ENCODE measurements around the gene LARP1.
"Not testable (repeated sequence)": the region's sequence is repeated elsewhere in the genome, so short reads cannot be mapped to it uniquely, and the experiment has no call there.

The LARP1 gene

DNA sequence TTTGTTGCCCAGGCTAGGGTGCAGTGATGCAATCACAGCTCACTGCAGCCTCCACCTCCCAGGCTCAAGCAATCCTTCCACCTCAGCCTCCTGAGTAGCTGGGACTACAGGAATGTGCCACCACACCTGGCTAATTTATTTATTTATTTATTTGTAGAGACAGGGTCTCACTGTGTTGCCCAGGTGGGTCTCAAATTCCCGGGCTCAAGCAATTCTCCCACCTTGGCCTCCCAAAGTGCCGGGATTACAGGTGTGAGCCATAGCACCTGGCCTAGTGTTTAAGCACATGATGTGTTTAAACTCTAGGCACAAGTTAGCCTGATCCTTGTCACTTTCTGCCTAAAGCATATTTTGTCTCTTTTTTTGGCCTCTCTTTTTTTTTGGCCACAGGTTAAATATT lies 4.5 kb upstream of the LARP1 start:
- not testable (repeated sequence) for H2BK5ac ChIP-seq (ENCODE audit: low read depth, low read length, poor library complexity); H3K4me2 ChIP-seq (ENCODE audit: low read length); H3K23ac ChIP-seq (ENCODE audit: low read length); H3K14ac ChIP-seq (ENCODE audit: low read length); H3K27ac ChIP-seq (ENCODE audit: low read depth, low read length); H3K79me2 ChIP-seq (ENCODE audit: control insufficient read depth, insufficient read depth, low read length, poor library complexity); H3K27me3 ChIP-seq (ENCODE audit: insufficient read depth, low read length); H3K4me3 ChIP-seq (ENCODE audit: low read depth, low read length); H4K91ac ChIP-seq (ENCODE audit: low read depth, low read length); H2BK12ac ChIP-seq (ENCODE audit: low read length); H2AK5ac ChIP-seq (ENCODE audit: low read length); DNase-seq; H3K9ac ChIP-seq (ENCODE audit: low read length); H3K36me3 ChIP-seq (ENCODE audit: control insufficient read depth in 1 of 2, insufficient read depth in 2 of 2, low read length in 2 of 2); H3K4ac ChIP-seq (ENCODE audit: low read depth, low read length); H4K8ac ChIP-seq (ENCODE audit: low read depth, low read length); H3K9me3 ChIP-seq (ENCODE audit: insufficient read depth, low read depth, low read length); H2AFZ ChIP-seq (ENCODE audit: insufficient read depth, low read length, poor library complexity); H2BK120ac ChIP-seq (ENCODE audit: insufficient read depth, low read length, poor library complexity); H3K79me1 ChIP-seq (ENCODE audit: low read length); H3K18ac ChIP-seq (ENCODE audit: low read length); H4K12ac ChIP-seq (ENCODE audit: low read depth, low read length); H3K4me1 ChIP-seq (ENCODE audit: control insufficient read depth in 1 of 2, insufficient read depth in 2 of 2, low read length in 2 of 2)
- WGBS (ENCODE audit: extremely low coverage, insufficient coverage, insufficient read length), result no CpG with 5 or more reads among the region's 2 CpGs

DNA sequence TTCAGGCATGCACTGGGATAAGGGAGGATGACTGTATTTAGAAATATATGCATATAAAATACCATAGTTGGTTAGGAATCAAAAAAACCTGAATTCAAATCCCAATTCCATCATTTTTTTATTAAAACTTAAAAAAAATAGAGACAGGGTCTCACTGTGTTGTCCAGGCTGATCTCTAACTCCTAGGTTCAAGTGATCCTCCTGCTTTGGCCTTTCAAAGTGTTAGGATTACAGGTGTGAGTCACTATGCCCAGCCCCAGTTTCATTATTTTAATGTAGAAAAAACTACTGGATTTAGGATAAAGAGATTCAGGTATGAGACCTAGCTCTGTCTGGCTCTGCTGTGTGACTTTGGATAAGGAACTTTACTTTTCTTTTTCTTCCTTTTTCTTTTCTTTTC lies 3.3 kb upstream of the LARP1 start:
- Histone ChIP-seq H3K27ac (ENCODE audit: low read depth, low read length) (no peak overlapping the region), H3K4me1 (ENCODE audit: control insufficient read depth in 1 of 2, insufficient read depth in 2 of 2, low read length in 2 of 2) (peaks cover 0 to 8% of the 10 kb centered on the region in 2 experiments), H3K4me3 (ENCODE audit: low read depth, low read length) (no peak overlapping the region), H2AK5ac (ENCODE audit: low read length) (no peak overlapping the region), H2AFZ (ENCODE audit: insufficient read depth, low read length, poor library complexity) (no peak overlapping the region), H3K27me3 (ENCODE audit: insufficient read depth, low read length) (no peaks in the 10 kb centered on the region), H2BK5ac (ENCODE audit: low read depth, low read length, poor library complexity) (no peak overlapping the region), H3K23ac (ENCODE audit: low read length) (no peak overlapping the region), H4K91ac (ENCODE audit: low read depth, low read length) (no peak overlapping the region), H2BK12ac (ENCODE audit: low read length) (no peak overlapping the region), H3K79me1 (ENCODE audit: low read length) (peaks cover 19% of the 10 kb centered on the region), H3K36me3 (ENCODE audit: control insufficient read depth in 1 of 2, insufficient read depth in 2 of 2, low read length in 2 of 2) (no peaks in the 10 kb centered on the region), H3K14ac (ENCODE audit: low read length) (no peak overlapping the region), H3K18ac (ENCODE audit: low read length) (no peak overlapping the region), H4K12ac (ENCODE audit: low read depth, low read length) (no peak overlapping the region), H3K79me2 (ENCODE audit: control insufficient read depth, insufficient read depth, low read length, poor library complexity) (peaks cover 16% of the 10 kb centered on the region), H3K9me3 (ENCODE audit: insufficient read depth, low read depth, low read length) (no peaks in the 10 kb centered on the region), H3K4ac (ENCODE audit: low read depth, low read length) (no peak overlapping the region), H3K4me2 (ENCODE audit: low read length) (no peak overlapping the region), H4K8ac (ENCODE audit: low read depth, low read length) (no peak overlapping the region), H3K9ac (ENCODE audit: low read length) (no peak overlapping the region), H2BK120ac (ENCODE audit: insufficient read depth, low read length, poor library complexity) (no peak overlapping the region)
- no peak for DNase-seq

DNA sequence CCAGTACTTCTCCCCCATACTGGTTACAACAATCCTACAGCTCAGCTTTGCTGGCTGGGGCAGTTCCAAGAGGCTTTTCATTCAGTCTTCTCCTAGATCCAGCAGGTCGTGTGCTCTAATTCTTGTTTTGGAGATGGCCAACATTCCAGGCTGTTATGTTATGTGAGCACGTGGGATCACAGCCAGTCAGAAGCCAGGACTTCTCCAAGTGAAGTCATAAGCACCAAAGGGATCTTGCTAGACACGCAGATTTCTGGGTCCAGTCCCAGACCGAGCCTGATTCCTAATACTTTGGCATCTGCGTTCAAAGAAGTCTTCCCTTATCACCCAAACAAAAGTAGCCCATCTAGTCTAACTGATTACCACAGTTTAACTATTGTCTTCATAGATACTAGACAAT lies 1.4 kb upstream of the LARP1 start:
- Histone ChIP-seq H3K4me2 (ENCODE audit: low read length) (no peak overlapping the region), H3K18ac (ENCODE audit: low read length) (no peak overlapping the region), H3K36me3 (ENCODE audit: control insufficient read depth in 1 of 2, insufficient read depth in 2 of 2, low read length in 2 of 2) (no peaks in the 10 kb centered on the region), H4K8ac (ENCODE audit: low read depth, low read length) (no peak overlapping the region), H2BK120ac (ENCODE audit: insufficient read depth, low read length, poor library complexity) (no peak overlapping the region), H4K91ac (ENCODE audit: low read depth, low read length) (no peak overlapping the region), H3K4me3 (ENCODE audit: low read depth, low read length) (no peak overlapping the region), H2AK5ac (ENCODE audit: low read length) (no peak overlapping the region), H3K23ac (ENCODE audit: low read length) (no peak overlapping the region), H3K9ac (ENCODE audit: low read length) (no peak overlapping the region), H2BK12ac (ENCODE audit: low read length) (no peak overlapping the region), H3K27ac (ENCODE audit: low read depth, low read length) (no peak overlapping the region), H3K4ac (ENCODE audit: low read depth, low read length) (no peak overlapping the region), H4K12ac (ENCODE audit: low read depth, low read length) (no peak overlapping the region), H2BK5ac (ENCODE audit: low read depth, low read length, poor library complexity) (no peak overlapping the region), H3K14ac (ENCODE audit: low read length) (no peak overlapping the region), H3K9me3 (ENCODE audit: insufficient read depth, low read depth, low read length) (no peaks in the 10 kb centered on the region), H3K79me1 (ENCODE audit: low read length) (peaks cover 23% of the 10 kb centered on the region), H3K79me2 (ENCODE audit: control insufficient read depth, insufficient read depth, low read length, poor library complexity) (peaks cover 28% of the 10 kb centered on the region), H3K27me3 (ENCODE audit: insufficient read depth, low read length) (no peaks in the 10 kb centered on the region), H2AFZ (ENCODE audit: insufficient read depth, low read length, poor library complexity) (no peak overlapping the region), H3K4me1 (ENCODE audit: control insufficient read depth in 1 of 2, insufficient read depth in 2 of 2, low read length in 2 of 2) (peaks cover 0 to 13% of the 10 kb centered on the region in 2 experiments)
- WGBS (ENCODE audit: extremely low coverage, insufficient coverage, insufficient read length), result no CpG with 5 or more reads among the region's 5 CpGs
- DNase-seq, result peak in 1 of 2 donors; percentile 41

DNA sequence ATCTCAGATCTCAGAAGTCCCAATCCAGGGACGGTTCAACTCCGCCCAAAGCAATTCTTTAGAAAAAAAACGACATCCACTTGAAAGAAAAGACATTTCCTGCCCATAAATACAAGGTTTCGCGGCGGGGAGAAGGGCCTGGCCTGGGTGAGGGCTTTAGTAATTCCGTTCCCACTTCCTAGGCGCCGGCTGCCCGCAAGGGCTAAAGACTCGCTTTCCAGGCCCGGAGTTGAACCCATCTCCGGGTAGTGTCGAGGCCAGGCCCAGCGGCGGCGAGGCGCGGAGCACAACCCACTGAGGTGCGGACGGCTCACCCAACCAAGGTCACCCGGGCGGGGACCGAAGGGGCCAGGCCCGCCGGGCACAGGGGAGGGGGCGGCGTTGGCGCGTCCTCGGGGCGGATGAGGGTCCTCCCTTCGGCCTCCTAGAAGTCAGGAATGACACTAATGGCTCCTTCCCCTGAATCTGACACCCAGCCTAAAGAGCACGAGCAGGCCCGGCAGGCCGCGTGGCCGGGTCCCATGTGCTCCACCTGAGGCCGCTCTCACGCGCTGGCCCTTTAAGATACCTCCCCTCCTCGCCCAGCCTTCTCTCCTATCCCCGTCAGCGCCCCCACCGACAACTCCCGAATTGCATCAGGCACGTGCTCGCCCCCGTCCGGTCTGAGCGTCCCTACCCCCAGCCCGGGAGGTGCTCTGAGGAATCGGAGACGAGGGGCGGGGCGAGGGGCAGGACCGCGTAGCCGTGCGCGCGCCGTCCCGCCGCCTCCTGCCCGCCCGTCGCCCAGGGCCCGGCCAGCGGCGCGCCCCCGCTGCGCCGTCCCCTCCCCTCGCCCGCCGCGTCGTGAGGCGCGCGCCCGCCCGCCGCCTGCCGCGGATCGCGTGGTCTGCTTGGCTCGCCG lies 467 bp upstream of the LARP1 start:
- H3K14ac ChIP-seq (ENCODE audit: low read length), result peak overlapping the region; percentile 63
- WGBS (ENCODE audit: extremely low coverage, insufficient coverage, insufficient read length), result no CpG with 5 or more reads among the region's 92 CpGs
- peak overlapping the region; percentile 2 for H2AK5ac ChIP-seq (ENCODE audit: low read length)

More for the DNA sequence above, 467 bp upstream of the LARP1 start:
- Histone ChIP-seq H3K27ac (ENCODE audit: low read depth, low read length) (peak overlapping the region; percentile 82), H4K8ac (ENCODE audit: low read depth, low read length) (peak overlapping the region; percentile 63), H3K27me3 (ENCODE audit: insufficient read depth, low read length) (no peaks in the 10 kb centered on the region), H3K9me3 (ENCODE audit: insufficient read depth, low read depth, low read length) (no peaks in the 10 kb centered on the region), H2AFZ (ENCODE audit: insufficient read depth, low read length, poor library complexity) (peak overlapping the region; percentile 87), H3K4ac (ENCODE audit: low read depth, low read length) (peak overlapping the region; percentile 12), H2BK120ac (ENCODE audit: insufficient read depth, low read length, poor library complexity) (peak overlapping the region; percentile 85), H4K12ac (ENCODE audit: low read depth, low read length) (peak overlapping the region; percentile 50), H3K79me2 (ENCODE audit: control insufficient read depth, insufficient read depth, low read length, poor library complexity) (peaks cover 28% of the 10 kb centered on the region), H3K79me1 (ENCODE audit: low read length) (peaks cover 23% of the 10 kb centered on the region), H3K9ac (ENCODE audit: low read length) (peak overlapping the region; percentile 73), H3K4me1 (ENCODE audit: control insufficient read depth in 1 of 2, insufficient read depth in 2 of 2, low read length in 2 of 2) (peaks cover 0 to 13% of the 10 kb centered on the region in 2 experiments), H2BK5ac (ENCODE audit: low read depth, low read length, poor library complexity) (peak overlapping the region; percentile 32), H3K36me3 (ENCODE audit: control insufficient read depth in 1 of 2, insufficient read depth in 2 of 2, low read length in 2 of 2) (no peaks in the 10 kb centered on the region), H3K23ac (ENCODE audit: low read length) (no peak overlapping the region), H3K4me2 (ENCODE audit: low read length) (peak overlapping the region; percentile 85), H3K4me3 (ENCODE audit: low read depth, low read length) (peak overlapping the region; percentile 99), H4K91ac (ENCODE audit: low read depth, low read length) (peak overlapping the region; percentile 76), H2BK12ac (ENCODE audit: low read length) (peak overlapping the region; percentile 21), H3K18ac (ENCODE audit: low read length) (peak overlapping the region; percentile 52)
- DNase-seq, result peak; percentile 98 to 99
